Measurements from ENCODE around the gene SLC35F1.

- TF ChIP-seq CTCF (IDR thresholded peaks at IDR 0.05; ENCODE audit: borderline replicate concordance, extremely low read depth, low read length, poor library complexity, severe bottlenecking) = no peak
- no peak for TF ChIP-seq EZH2 (IDR thresholded peaks at IDR 0.05; ENCODE audit: borderline replicate concordance, low read depth, low read length, severe bottlenecking)
Observed at GRCh38 chr6:118122801-118123200, 215.7 kb downstream of the SLC35F1 start.
